ENCODE measurements around the gene TPD52L1.

GRCh38 chr6:125205931-125206330 is 52.4 kb downstream of the TPD52L1 start:
- TF ChIP-seq CTCF (IDR thresholded peaks at IDR 0.05) (no peak), POLR2A (IDR thresholded peaks at IDR 0.05) (no peak)

Measured in right lobe of liver (tissue), 4 donors.